Measurements from ENCODE around the gene BATF.
A peak's percentile ranks its signal among the peaks of the same experiment; 100 is the strongest.
"Not testable (repeated sequence)": the region's sequence is repeated elsewhere in the genome, so short reads cannot be mapped to it uniquely, and the experiment has no call there.

BATF gene

GRCh38 chr14:75522224-75522982 lies at the start of gene BATF:
Gene BATF (plus strand): TSS chr14:75522469. CDS start chr14:75522683, 214 bp downstream.
- DNase-seq, result peak; percentile 64

GRCh38 chr14:75474127-75474526 lies 48.1 kb upstream of the BATF start:
- DNase-seq, result not testable (repeated sequence)

- DNase-seq, result no peak
Measured at GRCh38 chr14:75476274-75476995, 45.8 kb upstream of the BATF start.

- no peak for DNase-seq
Measured at GRCh38 chr14:75477881-75478280, 44.4 kb upstream of the BATF start.

- no peak for DNase-seq
Measured at GRCh38 chr14:75479770-75480600, 42.3 kb upstream of the BATF start.

GRCh38 chr14:75482366-75482765 lies 39.9 kb upstream of the BATF start:
- DNase-seq, result no peak

GRCh38 chr14:75484711-75485429 lies 37.4 kb upstream of the BATF start:
- no peak for DNase-seq

- DNase-seq, result no peak
Measured at GRCh38 chr14:75486318-75486717, 36.0 kb upstream of the BATF start.

- DNase-seq, result no peak
Measured at GRCh38 chr14:75487155-75487671, 35.1 kb upstream of the BATF start.

- no peak for DNase-seq
Measured at GRCh38 chr14:75489480-75489837, 32.8 kb upstream of the BATF start.

- no peak for DNase-seq
Measured at GRCh38 chr14:75491376-75491978, 30.8 kb upstream of the BATF start.

GRCh38 chr14:75492832-75493591 lies 29.3 kb upstream of the BATF start:
- no peak for DNase-seq

GRCh38 chr14:75493592-75494087 lies 28.6 kb upstream of the BATF start:
- no peak for DNase-seq

- no peak for DNase-seq
Measured at GRCh38 chr14:75494896-75495295, 27.4 kb upstream of the BATF start.

GRCh38 chr14:75495399-75495798 lies 26.9 kb upstream of the BATF start:
- DNase-seq, result no peak

GRCh38 chr14:75495882-75496281 lies 26.4 kb upstream of the BATF start:
- no peak for DNase-seq

- no peak for DNase-seq
Measured at GRCh38 chr14:75496755-75497154, 25.5 kb upstream of the BATF start.

- DNase-seq, result no peak
Measured at GRCh38 chr14:75497191-75497590, 25.1 kb upstream of the BATF start.

GRCh38 chr14:75497701-75498100 lies 24.6 kb upstream of the BATF start:
- DNase-seq, result no peak

- DNase-seq, result no peak
Measured at GRCh38 chr14:75499084-75499875, 23.0 kb upstream of the BATF start.

Measured in activated gamma-delta T cell treated with Interleukin-2 at 50 U/mL for 16 hours (primary cell).